Gastroesophageal sphincter (tissue), 3 donors: ENCODE measurements around the gene HSPBP1.

Source experiments
- POLR2A ChIP-seq, 2 donors: fragments of 450-650 bp; IDR thresholded peaks; one replicate each; pipeline ENCODE4 v1.6.1; 2017; ENCODE audit warnings: antibody characterized with exemption in 2 of 2, mild to moderate bottlenecking in 2 of 2, moderate library complexity in 1 of 2
- TF ChIP-seq, protein P1 (sequence below), 4 experiments: fragments of 200-600 bp in 2 of 4; fragments of 450-650 bp in 2 of 4; sonication (generic) in 1 of 4; IDR thresholded peaks; one replicate each; pipeline ENCODE4 v1.5.1; 2017 to 2019; ENCODE audit warnings: antibody characterized with exemption in 4 of 4, mild to moderate bottlenecking in 2 of 4, moderate library complexity in 2 of 4

- TF ChIP-seq, protein P1, sequence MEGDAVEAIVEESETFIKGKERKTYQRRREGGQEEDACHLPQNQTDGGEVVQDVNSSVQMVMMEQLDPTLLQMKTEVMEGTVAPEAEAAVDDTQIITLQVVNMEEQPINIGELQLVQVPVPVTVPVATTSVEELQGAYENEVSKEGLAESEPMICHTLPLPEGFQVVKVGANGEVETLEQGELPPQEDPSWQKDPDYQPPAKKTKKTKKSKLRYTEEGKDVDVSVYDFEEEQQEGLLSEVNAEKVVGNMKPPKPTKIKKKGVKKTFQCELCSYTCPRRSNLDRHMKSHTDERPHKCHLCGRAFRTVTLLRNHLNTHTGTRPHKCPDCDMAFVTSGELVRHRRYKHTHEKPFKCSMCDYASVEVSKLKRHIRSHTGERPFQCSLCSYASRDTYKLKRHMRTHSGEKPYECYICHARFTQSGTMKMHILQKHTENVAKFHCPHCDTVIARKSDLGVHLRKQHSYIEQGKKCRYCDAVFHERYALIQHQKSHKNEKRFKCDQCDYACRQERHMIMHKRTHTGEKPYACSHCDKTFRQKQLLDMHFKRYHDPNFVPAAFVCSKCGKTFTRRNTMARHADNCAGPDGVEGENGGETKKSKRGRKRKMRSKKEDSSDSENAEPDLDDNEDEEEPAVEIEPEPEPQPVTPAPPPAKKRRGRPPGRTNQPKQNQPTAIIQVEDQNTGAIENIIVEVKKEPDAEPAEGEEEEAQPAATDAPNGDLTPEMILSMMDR (IDR thresholded peaks at IDR 0.05) = no peak
- TF ChIP-seq POLR2A (IDR thresholded peaks at IDR 0.05) = no peak
These were observed 29.5 kb downstream of the HSPBP1 start for GRCh38 chr19:55250262-55251036.
